Fibroblast of lung (primary cell): ENCODE measurements around the gene KRT80. TPM values are rescaled to one million over a fixed set of nuclear protein-coding genes. Genes with fewer than 3 reads are reported as not detected.

ENCODE experiments used
- DNase-seq, 2 donors: peaks; one replicate each; pipeline versions ENCODE4 v3.0.0 to v3.0.0-alpha.2; 2010; ENCODE audit warnings: low read depth in 2 of 2
- H2AFZ ChIP-seq: 2 replicates; pipeline ENCODE4 v1.5.1; 2012; ENCODE audit warnings: low read length, control low read depth, inconsistent platforms
- H3K27ac ChIP-seq: 2 replicates; pipeline ENCODE4 v1.5.1; 2011; ENCODE audit warnings: low read length, control low read depth; ENCODE audit not compliant: insufficient read depth
- H3K27me3 ChIP-seq: 2 replicates; pipeline ENCODE4 v1.5.1; 2011; ENCODE audit warnings: mild to moderate bottlenecking, low read length; ENCODE audit not compliant: control insufficient read depth, insufficient read depth
- H3K36me3 ChIP-seq: 2 replicates; pipeline ENCODE4 v1.5.1; 2011; ENCODE audit warnings: low read length; ENCODE audit not compliant: control insufficient read depth, insufficient read depth
- H3K4me1 ChIP-seq: 2 replicates; pipeline ENCODE4 v1.5.1; 2011; ENCODE audit warnings: low read length; ENCODE audit not compliant: control insufficient read depth, insufficient read depth; ENCODE audit errors: extremely low read depth
- H3K4me2 ChIP-seq: 2 replicates; pipeline ENCODE4 v1.5.1; 2011; ENCODE audit warnings: low read length, control low read depth; ENCODE audit not compliant: insufficient read depth; ENCODE audit errors: extremely low read depth
- H3K4me3 ChIP-seq, 4 experiments: fragments of 200-600 bp in 1 of 4; sonication (generic) in 1 of 4; replicated peaks in 1 of 4; 2 replicates each; pipeline ENCODE4 v1.5.1; 2011 to 2016; ENCODE audit warnings: low read length in 4 of 4, low read depth in 3 of 4, mild to moderate bottlenecking in 3 of 4, control low read depth in 2 of 4, inconsistent platforms in 1 of 4, mixed read lengths in 1 of 4; ENCODE audit not compliant: insufficient read depth in 1 of 4; ENCODE audit errors: control extremely low read depth in 1 of 4
- H3K79me2 ChIP-seq: 2 replicates; pipeline ENCODE4 v1.5.1; 2012; ENCODE audit warnings: mild to moderate bottlenecking, low read length, inconsistent platforms; ENCODE audit not compliant: control insufficient read depth, insufficient read depth
- H3K9ac ChIP-seq: 2 replicates; pipeline ENCODE4 v1.5.1; 2011; ENCODE audit warnings: mild to moderate bottlenecking, low read length, control low read depth; ENCODE audit not compliant: insufficient read depth
- H3K9me3 ChIP-seq: 2 replicates; pipeline ENCODE4 v1.5.1; 2012; ENCODE audit warnings: low read depth, low read length; ENCODE audit not compliant: control insufficient read depth, insufficient read depth
- H4K20me1 ChIP-seq: 2 replicates; pipeline ENCODE4 v1.5.1; 2011; ENCODE audit warnings: low read length; ENCODE audit not compliant: control insufficient read depth, insufficient read depth; ENCODE audit errors: extremely low read depth
- CTCF ChIP-seq, 2 donors: IDR thresholded peaks in 1 of 2; conservative IDR thresholded peaks in 1 of 2; 1 replicate in 1 of 2; 2 replicates in 1 of 2; pipeline ENCODE4 v1.5.1; 2011 to 2012; ENCODE audit warnings: low read length in 2 of 2, control low read depth in 1 of 2, inconsistent platforms in 1 of 2, low read depth in 1 of 2, mild to moderate bottlenecking in 1 of 2
- EZH2 ChIP-seq: IDR thresholded peaks from 2 replicates; pipeline ENCODE4 v1.5.1; 2012; ENCODE audit warnings: low read length, control low read depth, mild to moderate bottlenecking; ENCODE audit errors: missing control alignments
- polyA plus RNA-seq, 2 donors: library from polyadenylated mRNA; depleted of rRNA in 1 of 2; stranded (reverse) in 1 of 2; unstranded in 1 of 2; fragments of >200 nt; gene quantifications; 2 replicates each; pipeline ENCODE4 v1.2.1, GENCODE V29; 2011 to 2012; ENCODE audit warnings: missing spikeins in 1 of 2
- total RNA-seq: library from RNA; depleted of rRNA; stranded (reverse); fragments of >200 nt; gene quantifications from 2 replicates; pipeline ENCODE4 v1.2.1, GENCODE V29; 2014

KRT80 gene
- total and polyA plus RNA-seq, 2 donors (not counting 1 experiment from before 2014, with no cell fraction given) = 0.17 to 1.0 TPM

GRCh38 chr12:52152905-52153317, 38.9 kb downstream of the KRT80 start:
- Histone ChIP-seq H3K4me3 (no peak overlapping the region), H3K9me3 (no peaks in the 10 kb centered on the region), H3K27ac (no peak overlapping the region), H3K27me3 (no peaks in the 10 kb centered on the region), H3K4me1 (peaks cover 23% of the 10 kb centered on the region), H3K79me2 (no peaks in the 10 kb centered on the region), H3K36me3 (no peaks in the 10 kb centered on the region), H4K20me1 (no peaks in the 10 kb centered on the region), H3K4me2 (peak overlapping the region; percentile 64), H3K9ac (no peak overlapping the region), H2AFZ (no peak overlapping the region)
- TF ChIP-seq EZH2 (no peak), CTCF (conservative IDR thresholded peaks at IDR 0.05 in 1 of 2, IDR thresholded peaks at IDR 0.05 in 1 of 2; ENCODE audit: low read depth in 1 of 2, low read length in 2 of 2) (no peak)
- DNase-seq = no peak

DNA sequence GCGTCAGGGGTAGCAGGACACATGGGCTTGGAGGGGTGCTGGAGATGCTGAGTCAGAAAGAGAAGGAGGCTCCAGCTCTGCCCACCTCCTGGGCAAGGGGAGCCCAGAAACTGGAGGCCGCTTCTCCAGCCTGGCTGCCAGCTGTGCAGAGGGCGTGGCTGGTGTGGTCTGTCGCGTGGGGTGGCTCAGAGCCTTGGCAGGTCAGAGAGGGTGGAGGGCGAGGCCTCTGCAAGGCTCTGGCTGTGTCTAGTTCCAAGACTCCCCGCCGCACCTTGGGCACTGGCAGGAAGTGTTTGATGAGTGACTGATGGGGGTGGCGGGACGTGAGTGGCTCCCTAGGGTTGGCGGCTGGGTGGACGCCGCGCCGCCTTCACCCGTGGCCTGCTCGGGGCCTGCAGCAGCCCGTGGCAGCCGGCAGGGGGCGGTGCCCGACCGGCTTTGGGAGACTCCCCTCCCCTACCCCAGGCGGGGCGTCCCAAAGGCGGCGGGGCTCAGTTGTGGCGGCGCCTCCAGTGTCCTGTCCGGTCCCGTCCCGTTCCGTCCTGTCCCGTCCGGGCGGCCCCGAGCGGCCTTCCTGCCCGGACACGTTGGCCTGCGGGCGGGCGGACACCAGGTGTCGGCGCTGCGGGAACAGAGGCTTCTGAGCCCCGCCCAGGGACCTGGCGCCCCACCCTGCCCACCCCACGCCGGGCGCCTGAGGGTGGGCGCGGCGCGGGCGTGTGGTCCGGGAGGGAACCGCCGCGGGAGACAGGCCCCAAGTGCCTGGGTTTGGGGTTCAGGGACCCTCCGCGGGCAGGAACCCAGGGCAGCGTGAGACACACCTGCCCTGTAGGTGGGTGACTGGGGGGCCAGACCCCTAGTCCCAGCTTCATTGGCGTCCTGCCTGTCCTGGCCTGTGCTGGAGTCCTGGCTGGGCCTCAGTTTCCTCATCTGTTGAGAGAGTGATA, 39.7 kb downstream of the KRT80 start:
- Histone ChIP-seq H3K36me3 (no peaks in the 10 kb centered on the region), H3K9me3 (no peaks in the 10 kb centered on the region), H3K79me2 (no peaks in the 10 kb centered on the region), H3K4me3 (peak overlapping the region in 1 of 4 experiments; percentile 42), H3K4me1 (peaks cover 27% of the 10 kb centered on the region), H2AFZ (peak overlapping the region; percentile 24), H3K27ac (peak overlapping the region; percentile 41), H4K20me1 (no peaks in the 10 kb centered on the region), H3K4me2 (peak overlapping the region; percentile 64), H3K27me3 (no peaks in the 10 kb centered on the region), H3K9ac (peak overlapping the region; percentile 50)
- DNase-seq = peak; percentile 47 to 64
- peak; percentile 60 to 68 for TF ChIP-seq CTCF (conservative IDR thresholded peaks at IDR 0.05 in 1 of 2, IDR thresholded peaks at IDR 0.05 in 1 of 2; ENCODE audit: low read depth in 1 of 2, low read length in 2 of 2)
- no peak for TF ChIP-seq EZH2

DNA sequence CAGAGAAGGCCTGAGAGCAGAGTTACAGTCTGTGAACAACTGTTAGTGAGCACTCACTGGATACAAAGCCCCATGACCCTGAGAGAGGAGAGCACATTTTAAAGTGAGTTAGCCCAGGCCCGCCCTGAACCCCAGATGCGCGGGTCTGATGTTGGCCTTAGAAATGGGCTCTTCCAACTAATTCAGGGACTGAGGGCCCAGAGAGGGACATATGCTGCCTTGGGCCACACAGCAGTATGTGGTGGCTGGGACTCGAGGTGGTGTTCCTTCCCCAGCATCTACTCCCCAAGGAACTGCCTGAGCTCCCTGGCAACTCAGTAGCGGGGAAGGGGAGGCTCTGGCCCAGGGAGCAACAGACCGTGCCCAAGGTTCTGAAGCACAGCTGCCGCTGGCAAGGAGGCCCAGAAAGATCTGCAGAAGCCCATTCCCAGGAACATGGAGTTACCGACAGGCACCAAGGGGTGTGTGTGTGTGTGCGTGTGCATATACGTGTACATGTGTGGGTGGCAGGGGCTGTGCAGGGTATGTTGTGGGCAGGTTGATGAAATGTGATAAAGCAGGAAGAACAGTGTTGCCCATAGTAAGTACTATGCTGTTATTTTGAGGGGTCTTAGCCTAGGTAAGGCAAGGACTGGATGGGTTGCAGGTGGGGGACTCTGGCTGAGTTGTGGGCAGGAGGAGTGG, 40.5 kb downstream of the KRT80 start:
- no peaks in the 10 kb centered on the region for H3K9me3 ChIP-seq
- H3K9ac ChIP-seq = no peak overlapping the region
- H3K4me1 ChIP-seq = peaks cover 33% of the 10 kb centered on the region
- H3K27ac ChIP-seq = no peak overlapping the region
- H3K36me3 ChIP-seq = no peaks in the 10 kb centered on the region
- TF ChIP-seq EZH2 (no peak), CTCF (conservative IDR thresholded peaks at IDR 0.05 in 1 of 2, IDR thresholded peaks at IDR 0.05 in 1 of 2; ENCODE audit: low read depth in 1 of 2, low read length in 2 of 2) (no peak)
- H2AFZ ChIP-seq = no peak overlapping the region
- H3K27me3 ChIP-seq = no peaks in the 10 kb centered on the region
- no peak overlapping the region for H3K4me3 ChIP-seq
- H4K20me1 ChIP-seq = no peaks in the 10 kb centered on the region
- DNase-seq = no peak
- no peak overlapping the region for H3K4me2 ChIP-seq
- no peaks in the 10 kb centered on the region for H3K79me2 ChIP-seq
